Measurements from ENCODE around the gene RIPPLY3.

RIPPLY3 gene

GRCh38 chr21:37058261-37058660, 51.8 kb downstream of the RIPPLY3 start:
- Histone ChIP-seq H3K9me3 (ENCODE audit: control insufficient read depth, low read length) (no peaks in the 10 kb centered on the region), H2AFZ (no peak overlapping the region)

GRCh38 chr21:37059181-37059580, 52.7 kb downstream of the RIPPLY3 start:
- H3K27me3 ChIP-seq (ENCODE audit: control insufficient read depth, insufficient read depth, low read length), result no peaks in the 10 kb centered on the region
- H3K4me1 ChIP-seq, result peaks cover 3% of the 10 kb centered on the region
- no peaks in the 10 kb centered on the region for H3K36me3 ChIP-seq (ENCODE audit: control insufficient read depth, insufficient read depth, low read length)
- H3K79me2 ChIP-seq, result no peaks in the 10 kb centered on the region
- TF ChIP-seq CTCF (IDR thresholded peaks at IDR 0.05), result no peak
- H3K9me3 ChIP-seq (ENCODE audit: control insufficient read depth, low read length), result no peaks in the 10 kb centered on the region
- no peak overlapping the region for H3K9ac ChIP-seq
- H3K4me2 ChIP-seq (ENCODE audit: low read length), result no peak overlapping the region
- H2AFZ ChIP-seq, result no peak overlapping the region
- no peak overlapping the region for H3K27ac ChIP-seq
- no peak overlapping the region for H3K4me3 ChIP-seq (ENCODE audit: low read depth, low read length)

More at GRCh38 chr21:37058261-37058660, 51.8 kb downstream of the RIPPLY3 start:
- no peak for TF ChIP-seq CTCF (IDR thresholded peaks at IDR 0.05)
- Histone ChIP-seq H3K4me1 (no peaks in the 10 kb centered on the region), H3K27me3 (ENCODE audit: control insufficient read depth, insufficient read depth, low read length) (no peaks in the 10 kb centered on the region), H3K4me2 (ENCODE audit: low read length) (no peak overlapping the region), H3K27ac (no peak overlapping the region), H3K36me3 (ENCODE audit: control insufficient read depth, insufficient read depth, low read length) (no peaks in the 10 kb centered on the region), H3K9ac (no peak overlapping the region), H3K4me3 (ENCODE audit: low read depth, low read length) (no peak overlapping the region), H3K79me2 (no peaks in the 10 kb centered on the region)

- Histone ChIP-seq H3K4me3 (ENCODE audit: low read depth, low read length) (no peak overlapping the region), H3K9me3 (ENCODE audit: control insufficient read depth, low read length) (no peaks in the 10 kb centered on the region), H3K27ac (no peak overlapping the region), H3K36me3 (ENCODE audit: control insufficient read depth, insufficient read depth, low read length) (no peaks in the 10 kb centered on the region), H3K9ac (no peak overlapping the region), H3K4me1 (peaks cover 3% of the 10 kb centered on the region), H3K79me2 (no peaks in the 10 kb centered on the region), H3K4me2 (ENCODE audit: low read length) (no peak overlapping the region), H3K27me3 (ENCODE audit: control insufficient read depth, insufficient read depth, low read length) (no peaks in the 10 kb centered on the region), H2AFZ (no peak overlapping the region)
- TF ChIP-seq CTCF (IDR thresholded peaks at IDR 0.05), result no peak
These were observed 53.8 kb downstream of the RIPPLY3 start for GRCh38 chr21:37060296-37060695.

GRCh38 chr21:37061926-37062592, 55.6 kb downstream of the RIPPLY3 start:
- H3K9me3 ChIP-seq (ENCODE audit: control insufficient read depth, low read length), result no peaks in the 10 kb centered on the region
- no peaks in the 10 kb centered on the region for H3K79me2 ChIP-seq
- peaks cover 3% of the 10 kb centered on the region for H3K4me1 ChIP-seq
- no peaks in the 10 kb centered on the region for H3K36me3 ChIP-seq (ENCODE audit: control insufficient read depth, insufficient read depth, low read length)
- no peak overlapping the region for H3K27ac ChIP-seq
- H3K4me2 ChIP-seq (ENCODE audit: low read length), result no peak overlapping the region
- no peak overlapping the region for H2AFZ ChIP-seq
- no peak for TF ChIP-seq CTCF (IDR thresholded peaks at IDR 0.05)
- H3K27me3 ChIP-seq (ENCODE audit: control insufficient read depth, insufficient read depth, low read length), result no peaks in the 10 kb centered on the region
- no peak overlapping the region for H3K4me3 ChIP-seq (ENCODE audit: low read depth, low read length)
- no peak overlapping the region for H3K9ac ChIP-seq

- Histone ChIP-seq H3K79me2 (no peaks in the 10 kb centered on the region), H3K27me3 (ENCODE audit: control insufficient read depth, insufficient read depth, low read length) (no peaks in the 10 kb centered on the region), H3K36me3 (ENCODE audit: control insufficient read depth, insufficient read depth, low read length) (no peaks in the 10 kb centered on the region), H3K4me1 (peaks cover 3% of the 10 kb centered on the region), H3K4me2 (ENCODE audit: low read length) (no peak overlapping the region), H3K9ac (no peak overlapping the region), H3K9me3 (ENCODE audit: control insufficient read depth, low read length) (no peaks in the 10 kb centered on the region), H2AFZ (no peak overlapping the region), H3K27ac (no peak overlapping the region), H3K4me3 (ENCODE audit: low read depth, low read length) (no peak overlapping the region)
- no peak for TF ChIP-seq CTCF (IDR thresholded peaks at IDR 0.05)
These were observed 56.1 kb downstream of the RIPPLY3 start for GRCh38 chr21:37062593-37062935.
